ENCODE measurements around the gene KCNJ6. TPM values are rescaled to one million over a fixed set of nuclear protein-coding genes. Genes with fewer than 3 reads are reported as not detected.

The KCNJ6 gene
- total and polyA plus RNA-seq, 4 donors, result 0.16 TPM; not detected in 3

DNA sequence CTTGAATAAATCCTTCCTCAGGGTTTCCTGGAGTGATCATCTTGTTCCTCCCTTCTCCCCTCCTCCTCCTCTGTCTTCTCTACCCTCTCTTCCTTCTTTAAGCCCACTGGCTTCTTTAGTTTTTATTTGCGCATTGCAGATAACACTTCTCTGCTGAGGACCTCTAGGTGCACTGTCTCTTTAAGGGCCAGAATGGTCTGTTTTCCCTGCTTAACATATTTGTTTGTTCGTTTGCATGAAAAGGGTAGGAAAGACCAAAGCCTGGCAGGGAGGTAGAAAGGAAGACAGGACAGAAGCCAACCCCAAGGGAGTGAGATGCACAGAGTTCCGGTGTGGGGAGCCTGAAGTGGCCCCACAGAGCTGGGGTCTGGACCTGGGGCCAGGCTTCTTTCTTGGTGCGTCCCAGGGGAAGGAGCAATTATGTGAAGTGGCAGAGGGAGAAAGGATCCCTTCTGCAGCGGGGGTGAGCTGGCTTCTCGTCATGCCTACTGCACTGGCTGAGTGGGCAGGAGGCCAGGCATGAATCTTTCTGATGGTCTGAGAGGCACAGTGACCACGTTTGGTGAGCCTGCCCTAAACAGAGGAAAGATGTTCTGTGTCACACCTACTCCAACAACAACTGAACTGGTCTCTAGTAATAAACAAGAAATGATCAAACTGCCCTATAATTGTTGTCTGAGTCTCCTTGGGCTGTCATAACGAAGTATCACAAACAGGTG, 232.7 kb downstream of the KCNJ6 start:
- intact Hi-C loops (cut with DNase I), result no loop called here
- Histone ChIP-seq H3K9me3 (ENCODE audit: control insufficient read depth, low read length) (no peaks in the 10 kb centered on the region), H3K4me1 (ENCODE audit: control insufficient read depth in 1 of 2, insufficient read depth in 2 of 2, low read length in 2 of 2) (no peaks in the 10 kb centered on the region), H3K27me3 (ENCODE audit: control insufficient read depth in 1 of 2, insufficient read depth in 2 of 2, low read length in 1 of 2) (no peaks in the 10 kb centered on the region), H3K4me3 (ENCODE audit: low read length in 2 of 2) (no peak overlapping the region), H3K36me3 (ENCODE audit: control insufficient read depth in 1 of 2, insufficient read depth in 2 of 2, low read length in 1 of 2) (no peaks in the 10 kb centered on the region), H3K27ac (ENCODE audit: low read depth in 1 of 2, low read length in 2 of 2) (no peak overlapping the region)
- no peak for ATAC-seq (ENCODE audit: low FRiP score)
- 59 to 61% methylated on average over 8 of the region's 8 CpGs for WGBS, 2 donors
- DNase-seq, result no peak

DNA sequence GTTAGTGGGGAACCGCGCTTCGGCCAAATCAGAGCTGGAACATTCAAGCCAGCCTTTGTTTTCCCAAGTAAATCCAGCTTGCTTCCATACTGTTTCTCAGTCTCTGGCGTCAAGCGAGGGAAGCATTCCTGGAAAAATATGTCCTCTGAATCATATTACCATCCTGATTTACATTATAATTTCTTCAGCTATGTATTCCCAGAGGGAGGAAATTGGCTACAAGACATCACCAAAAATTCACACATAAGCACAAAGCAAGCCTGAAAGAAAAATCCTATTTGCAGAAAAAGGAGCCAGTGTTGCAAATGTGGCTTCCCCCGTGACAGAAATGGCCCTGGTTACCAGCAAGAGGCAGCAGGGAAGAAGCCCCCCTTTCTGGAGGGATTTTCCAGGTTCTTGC, 233.3 kb downstream of the KCNJ6 start:
- intact Hi-C loops (cut with DNase I), result no loop called here
- no peak overlapping the region for H3K27ac ChIP-seq (ENCODE audit: low read depth in 1 of 2, low read length in 2 of 2)
- no peaks in the 10 kb centered on the region for H3K36me3 ChIP-seq (ENCODE audit: control insufficient read depth in 1 of 2, insufficient read depth in 2 of 2, low read length in 1 of 2)
- H3K27me3 ChIP-seq (ENCODE audit: control insufficient read depth in 1 of 2, insufficient read depth in 2 of 2, low read length in 1 of 2), result no peaks in the 10 kb centered on the region
- no peaks in the 10 kb centered on the region for H3K9me3 ChIP-seq (ENCODE audit: control insufficient read depth, low read length)
- no peaks in the 10 kb centered on the region for H3K4me1 ChIP-seq (ENCODE audit: control insufficient read depth in 1 of 2, insufficient read depth in 2 of 2, low read length in 2 of 2)
- ATAC-seq (ENCODE audit: low FRiP score) (no peak), DNase-seq (no peak)
- 5 to 7% methylated on average over 6 of the region's 6 CpGs for WGBS, 2 donors
- H3K4me3 ChIP-seq (ENCODE audit: low read length in 2 of 2), result no peak overlapping the region

DNA sequence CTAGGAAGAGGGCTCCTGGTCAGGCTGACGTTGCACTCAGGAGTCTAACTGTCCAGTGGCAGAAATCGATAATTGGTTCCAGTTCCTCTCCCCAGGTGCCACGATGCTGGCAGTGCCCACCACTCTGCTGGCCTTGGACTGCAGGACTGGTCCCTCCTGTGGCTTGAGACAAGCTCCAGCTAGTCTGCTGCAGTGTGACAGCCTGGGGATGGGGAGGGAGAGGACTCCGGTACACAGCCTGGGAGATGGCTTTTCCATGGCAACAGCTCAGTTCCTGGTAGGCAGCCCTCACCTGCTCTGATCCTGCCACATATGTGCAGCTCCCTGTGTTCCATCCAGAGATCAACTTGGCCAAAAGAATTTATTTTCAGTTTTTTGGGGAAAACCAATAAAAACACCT, 239.3 kb downstream of the KCNJ6 start:
- no peaks in the 10 kb centered on the region for H3K4me1 ChIP-seq (ENCODE audit: control insufficient read depth in 1 of 2, insufficient read depth in 2 of 2, low read length in 2 of 2)
- no peak overlapping the region for H3K4me3 ChIP-seq (ENCODE audit: low read length in 2 of 2)
- WGBS, 2 donors, result 94 to 95% methylated on average over 4 of the region's 4 CpGs
- DNase-seq, result no peak
- H3K27ac ChIP-seq (ENCODE audit: low read depth in 1 of 2, low read length in 2 of 2), result no peak overlapping the region
- H3K9me3 ChIP-seq (ENCODE audit: control insufficient read depth, low read length), result no peaks in the 10 kb centered on the region
- no peak for ATAC-seq (ENCODE audit: low FRiP score)
- no peaks in the 10 kb centered on the region for H3K27me3 ChIP-seq (ENCODE audit: control insufficient read depth in 1 of 2, insufficient read depth in 2 of 2, low read length in 1 of 2)
- intact Hi-C loops (cut with DNase I), result no loop called here
- no peaks in the 10 kb centered on the region for H3K36me3 ChIP-seq (ENCODE audit: control insufficient read depth in 1 of 2, insufficient read depth in 2 of 2, low read length in 1 of 2)

- no peaks in the 10 kb centered on the region for H3K27me3 ChIP-seq (ENCODE audit: control insufficient read depth in 1 of 2, insufficient read depth in 2 of 2, low read length in 1 of 2)
- H3K9me3 ChIP-seq (ENCODE audit: control insufficient read depth, low read length), result no peaks in the 10 kb centered on the region
- no peaks in the 10 kb centered on the region for H3K36me3 ChIP-seq (ENCODE audit: control insufficient read depth in 1 of 2, insufficient read depth in 2 of 2, low read length in 1 of 2)
- intact Hi-C loops (cut with DNase I), result no loop called here
- DNase-seq, result peak; percentile 68 to 91
- no peak overlapping the region for H3K27ac ChIP-seq (ENCODE audit: low read depth in 1 of 2, low read length in 2 of 2)
- ATAC-seq (ENCODE audit: low FRiP score), result peak; percentile 76
- no peaks in the 10 kb centered on the region for H3K4me1 ChIP-seq (ENCODE audit: control insufficient read depth in 1 of 2, insufficient read depth in 2 of 2, low read length in 2 of 2)
- H3K4me3 ChIP-seq (ENCODE audit: low read length in 2 of 2), result no peak overlapping the region
- WGBS, 2 donors, result 12% methylated on average over 31 to 35 of the region's 35 CpGs
Observed at GRCh38 chr21:37675202-37675801, 241.0 kb downstream of the KCNJ6 start.

DNA sequence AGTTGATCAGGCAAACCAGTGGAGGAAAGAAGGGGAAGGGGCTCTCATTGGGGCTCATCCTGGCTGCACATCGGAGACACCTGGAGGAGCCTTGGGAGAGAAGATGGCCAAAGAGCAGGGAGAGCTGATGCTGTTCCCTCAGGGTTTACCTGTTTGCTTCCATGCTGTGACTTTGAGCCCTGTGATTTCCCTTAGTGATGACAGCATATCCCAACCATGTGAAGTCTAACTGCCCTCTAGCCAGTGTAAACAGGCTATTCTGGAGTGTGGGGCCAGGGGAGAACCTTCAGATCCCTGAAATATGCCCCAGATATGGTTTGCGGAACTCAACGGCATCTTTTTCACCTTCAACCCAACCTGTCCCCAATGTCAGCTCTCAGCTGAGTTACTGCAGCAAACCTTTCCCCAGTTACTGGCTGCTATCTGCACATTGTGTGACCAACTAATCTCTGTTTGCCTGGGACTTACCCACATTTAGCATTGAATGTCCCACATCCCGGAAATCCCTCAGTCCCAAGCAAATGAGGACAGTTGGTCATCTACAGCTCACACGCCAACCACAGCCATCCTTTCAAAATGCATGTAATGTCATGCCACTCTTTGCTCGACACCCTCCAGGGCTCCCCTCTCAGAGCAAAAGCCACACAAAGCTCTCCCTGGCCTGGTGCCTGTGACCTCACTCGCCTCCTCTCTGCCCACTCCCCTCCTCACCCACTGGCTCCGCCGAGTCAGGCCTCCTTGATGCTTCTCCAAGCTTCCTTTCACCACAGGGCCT, 242.3 kb downstream of the KCNJ6 start:
- Histone ChIP-seq H3K27ac (ENCODE audit: low read depth in 1 of 2, low read length in 2 of 2) (no peak overlapping the region), H3K9me3 (ENCODE audit: control insufficient read depth, low read length) (no peaks in the 10 kb centered on the region), H3K4me3 (ENCODE audit: low read length in 2 of 2) (no peak overlapping the region), H3K27me3 (ENCODE audit: control insufficient read depth in 1 of 2, insufficient read depth in 2 of 2, low read length in 1 of 2) (no peaks in the 10 kb centered on the region), H3K4me1 (ENCODE audit: control insufficient read depth in 1 of 2, insufficient read depth in 2 of 2, low read length in 2 of 2) (no peaks in the 10 kb centered on the region), H3K36me3 (ENCODE audit: control insufficient read depth in 1 of 2, insufficient read depth in 2 of 2, low read length in 1 of 2) (no peaks in the 10 kb centered on the region)
- no peak for ATAC-seq (ENCODE audit: low FRiP score)
- no peak for DNase-seq
- intact Hi-C loops (cut with DNase I), result no loop called here
- WGBS, 2 donors, result 86 to 88% methylated on average over 9 of the region's 9 CpGs

DNA sequence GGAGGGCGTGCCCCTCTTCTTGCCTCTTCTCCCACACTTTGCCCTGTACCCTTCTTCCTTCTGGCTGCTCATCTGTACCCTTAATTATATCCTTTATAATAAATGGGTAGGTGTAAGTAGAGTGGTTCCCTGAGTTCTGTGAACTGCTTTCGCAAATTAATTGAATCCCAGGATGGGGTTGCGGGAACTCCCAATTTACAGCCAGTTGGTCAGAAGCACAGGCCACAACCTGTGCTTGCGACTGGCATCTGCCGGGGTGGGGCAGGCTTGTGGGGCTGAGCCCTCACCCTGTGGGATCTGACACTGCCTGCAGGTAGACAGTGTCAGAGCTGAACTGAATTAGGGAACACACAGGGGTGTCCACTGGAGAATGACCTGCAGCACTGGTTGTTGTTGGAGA, 244.9 kb downstream of the KCNJ6 start:
- H3K4me1 ChIP-seq (ENCODE audit: control insufficient read depth in 1 of 2, insufficient read depth in 2 of 2, low read length in 2 of 2), result no peaks in the 10 kb centered on the region
- DNase-seq, result no peak
- 90 to 95% methylated on average over 5 of the region's 5 CpGs for WGBS, 2 donors
- intact Hi-C loops (cut with DNase I), result no loop called here
- no peaks in the 10 kb centered on the region for H3K36me3 ChIP-seq (ENCODE audit: control insufficient read depth in 1 of 2, insufficient read depth in 2 of 2, low read length in 1 of 2)
- H3K27ac ChIP-seq (ENCODE audit: low read depth in 1 of 2, low read length in 2 of 2), result no peak overlapping the region
- H3K9me3 ChIP-seq (ENCODE audit: control insufficient read depth, low read length), result no peaks in the 10 kb centered on the region
- no peak for ATAC-seq (ENCODE audit: low FRiP score)
- no peaks in the 10 kb centered on the region for H3K27me3 ChIP-seq (ENCODE audit: control insufficient read depth in 1 of 2, insufficient read depth in 2 of 2, low read length in 1 of 2)
- no peak overlapping the region for H3K4me3 ChIP-seq (ENCODE audit: low read length in 2 of 2)

GRCh38 chr21:37670883-37671282, 245.4 kb downstream of the KCNJ6 start:
- no peak for DNase-seq
- no peaks in the 10 kb centered on the region for H3K36me3 ChIP-seq (ENCODE audit: control insufficient read depth in 1 of 2, insufficient read depth in 2 of 2, low read length in 1 of 2)
- no peaks in the 10 kb centered on the region for H3K9me3 ChIP-seq (ENCODE audit: control insufficient read depth, low read length)
- H3K27ac ChIP-seq (ENCODE audit: low read depth in 1 of 2, low read length in 2 of 2), result no peak overlapping the region
- ATAC-seq (ENCODE audit: low FRiP score), result no peak
- intact Hi-C loops (cut with DNase I), result no loop called here
- no peaks in the 10 kb centered on the region for H3K27me3 ChIP-seq (ENCODE audit: control insufficient read depth in 1 of 2, insufficient read depth in 2 of 2, low read length in 1 of 2)
- H3K4me3 ChIP-seq (ENCODE audit: low read length in 2 of 2), result no peak overlapping the region
- no peaks in the 10 kb centered on the region for H3K4me1 ChIP-seq (ENCODE audit: control insufficient read depth in 1 of 2, insufficient read depth in 2 of 2, low read length in 2 of 2)
- 54 to 75% methylated on average over 2 of the region's 2 CpGs for WGBS, 2 donors

GRCh38 chr21:37669249-37669648, 247.0 kb downstream of the KCNJ6 start:
- H3K4me3 ChIP-seq (ENCODE audit: low read length in 2 of 2), result no peak overlapping the region

More at GRCh38 chr21:37669249-37669648, 247.0 kb downstream of the KCNJ6 start:
- no peaks in the 10 kb centered on the region for H3K9me3 ChIP-seq (ENCODE audit: control insufficient read depth, low read length)
- H3K27me3 ChIP-seq (ENCODE audit: control insufficient read depth in 1 of 2, insufficient read depth in 2 of 2, low read length in 1 of 2), result no peaks in the 10 kb centered on the region
- no peak for ATAC-seq (ENCODE audit: low FRiP score)
- H3K36me3 ChIP-seq (ENCODE audit: control insufficient read depth in 1 of 2, insufficient read depth in 2 of 2, low read length in 1 of 2), result no peaks in the 10 kb centered on the region
- 93% methylated on average over 3 of the region's 3 CpGs for WGBS, 2 donors
- H3K27ac ChIP-seq (ENCODE audit: low read depth in 1 of 2, low read length in 2 of 2), result no peak overlapping the region
- intact Hi-C loops (cut with DNase I), result no loop called here
- H3K4me1 ChIP-seq (ENCODE audit: control insufficient read depth in 1 of 2, insufficient read depth in 2 of 2, low read length in 2 of 2), result no peaks in the 10 kb centered on the region
- DNase-seq, result no peak

Measured in aorta (tissue), 5 donors.